Parathyroid adenoma (tissue), 2 donors: ENCODE results near the gene MOCOS.

Experiments used
- H2AFZ ChIP-seq: fragments of 300-600 bp; sonication (generic); one replicate; pipeline ENCODE4 v1.7.0; 2017; ENCODE audit warnings: antibody characterized with exemption, mild to moderate bottlenecking
- H3K27ac ChIP-seq: fragments of 300-600 bp; sonication (generic); one replicate; pipeline ENCODE4 v1.7.0; 2017
- H3K27me3 ChIP-seq: fragments of 300-600 bp; sonication (generic); one replicate; pipeline ENCODE4 v1.7.0; 2017; ENCODE audit warnings: low read length; ENCODE audit not compliant: control insufficient read depth, insufficient read depth
- H3K36me3 ChIP-seq: fragments of 300-600 bp; sonication (generic); one replicate; pipeline ENCODE4 v1.7.0; 2017; ENCODE audit warnings: low read length; ENCODE audit not compliant: control insufficient read depth, insufficient read depth
- H3K4me1 ChIP-seq: fragments of 300-600 bp; sonication (generic); one replicate; pipeline ENCODE4 v1.7.0; 2017; ENCODE audit warnings: control low read depth
- H3K4me2 ChIP-seq: fragments of 300-600 bp; sonication (generic); one replicate; pipeline ENCODE4 v1.7.0; 2017; ENCODE audit warnings: low read length
- H3K4me3 ChIP-seq: fragments of 300-600 bp; sonication (generic); one replicate; pipeline ENCODE4 v1.7.0; 2017; ENCODE audit warnings: low read depth, low read length
- H3K79me2 ChIP-seq: fragments of 300-600 bp; sonication (generic); one replicate; pipeline ENCODE4 v1.7.0; 2017; ENCODE audit warnings: control low read depth
- H3K9ac ChIP-seq: fragments of 300-600 bp; sonication (generic); one replicate; pipeline ENCODE4 v1.7.0; 2017; ENCODE audit warnings: mild to moderate bottlenecking
- H3K9me3 ChIP-seq: fragments of 300-600 bp; sonication (generic); one replicate; pipeline ENCODE4 v1.7.0; 2017; ENCODE audit warnings: low read length; ENCODE audit not compliant: control insufficient read depth
- TF ChIP-seq, protein P1 (sequence below): fragments of 300-600 bp; sonication (generic); IDR thresholded peaks from one replicate; pipeline ENCODE4 v1.7.0; 2017; ENCODE audit warnings: antibody characterized with exemption, mild to moderate bottlenecking
- donor health status: primary hyperparathyroidism.

MOCOS gene, protein sequence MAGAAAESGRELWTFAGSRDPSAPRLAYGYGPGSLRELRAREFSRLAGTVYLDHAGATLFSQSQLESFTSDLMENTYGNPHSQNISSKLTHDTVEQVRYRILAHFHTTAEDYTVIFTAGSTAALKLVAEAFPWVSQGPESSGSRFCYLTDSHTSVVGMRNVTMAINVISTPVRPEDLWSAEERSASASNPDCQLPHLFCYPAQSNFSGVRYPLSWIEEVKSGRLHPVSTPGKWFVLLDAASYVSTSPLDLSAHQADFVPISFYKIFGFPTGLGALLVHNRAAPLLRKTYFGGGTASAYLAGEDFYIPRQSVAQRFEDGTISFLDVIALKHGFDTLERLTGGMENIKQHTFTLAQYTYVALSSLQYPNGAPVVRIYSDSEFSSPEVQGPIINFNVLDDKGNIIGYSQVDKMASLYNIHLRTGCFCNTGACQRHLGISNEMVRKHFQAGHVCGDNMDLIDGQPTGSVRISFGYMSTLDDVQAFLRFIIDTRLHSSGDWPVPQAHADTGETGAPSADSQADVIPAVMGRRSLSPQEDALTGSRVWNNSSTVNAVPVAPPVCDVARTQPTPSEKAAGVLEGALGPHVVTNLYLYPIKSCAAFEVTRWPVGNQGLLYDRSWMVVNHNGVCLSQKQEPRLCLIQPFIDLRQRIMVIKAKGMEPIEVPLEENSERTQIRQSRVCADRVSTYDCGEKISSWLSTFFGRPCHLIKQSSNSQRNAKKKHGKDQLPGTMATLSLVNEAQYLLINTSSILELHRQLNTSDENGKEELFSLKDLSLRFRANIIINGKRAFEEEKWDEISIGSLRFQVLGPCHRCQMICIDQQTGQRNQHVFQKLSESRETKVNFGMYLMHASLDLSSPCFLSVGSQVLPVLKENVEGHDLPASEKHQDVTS

DNA sequence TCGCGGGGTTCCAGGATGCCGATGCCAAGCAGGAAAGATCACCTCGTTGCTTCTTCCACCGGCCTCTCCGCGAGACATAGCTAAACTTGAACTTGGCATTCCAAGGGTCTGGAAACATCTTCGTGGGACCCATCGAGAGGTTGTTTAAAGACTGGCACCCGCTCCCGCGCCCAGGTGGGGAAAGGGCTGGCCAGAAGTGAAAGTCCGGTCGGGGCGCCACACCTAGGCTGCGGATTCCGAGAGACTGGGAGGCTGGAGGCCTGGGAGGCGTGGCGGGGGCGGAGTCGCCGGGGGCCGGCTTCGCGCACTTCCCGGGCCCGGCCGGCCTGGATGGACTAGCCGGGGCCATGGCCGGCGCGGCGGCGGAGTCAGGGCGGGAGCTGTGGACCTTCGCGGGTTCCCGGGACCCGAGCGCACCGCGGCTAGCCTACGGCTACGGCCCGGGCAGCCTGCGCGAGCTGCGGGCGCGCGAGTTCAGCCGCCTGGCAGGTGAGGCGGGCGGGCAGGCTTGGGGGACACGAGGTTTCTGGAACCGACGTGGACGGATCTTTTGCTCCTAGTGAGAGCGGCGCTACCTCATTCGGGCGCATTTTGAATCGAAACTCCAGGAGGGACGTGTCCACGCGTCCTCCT, at the start of gene MOCOS:
TSS of gene MOCOS (plus strand) at position 305 of the 633 bp plus-strand sequence. CDS start at position 348, 43 bp downstream.
- peak within 1 kb of the TSS; percentile 80 for H3K4me2 ChIP-seq
- H3K79me2 ChIP-seq, result no peaks in the 10 kb centered on the region
- H3K9ac ChIP-seq, result no peak within 1 kb of the TSS
- H3K4me1 ChIP-seq, result peaks cover 5% of the 10 kb centered on the region
- no peaks in the 10 kb centered on the region for H3K36me3 ChIP-seq
- H3K9me3 ChIP-seq, result no peaks in the 10 kb centered on the region
- H3K4me3 ChIP-seq, result peak within 1 kb of the TSS; percentile 67
- no peaks in the 10 kb centered on the region for H3K27me3 ChIP-seq
- TF ChIP-seq, protein P1, sequence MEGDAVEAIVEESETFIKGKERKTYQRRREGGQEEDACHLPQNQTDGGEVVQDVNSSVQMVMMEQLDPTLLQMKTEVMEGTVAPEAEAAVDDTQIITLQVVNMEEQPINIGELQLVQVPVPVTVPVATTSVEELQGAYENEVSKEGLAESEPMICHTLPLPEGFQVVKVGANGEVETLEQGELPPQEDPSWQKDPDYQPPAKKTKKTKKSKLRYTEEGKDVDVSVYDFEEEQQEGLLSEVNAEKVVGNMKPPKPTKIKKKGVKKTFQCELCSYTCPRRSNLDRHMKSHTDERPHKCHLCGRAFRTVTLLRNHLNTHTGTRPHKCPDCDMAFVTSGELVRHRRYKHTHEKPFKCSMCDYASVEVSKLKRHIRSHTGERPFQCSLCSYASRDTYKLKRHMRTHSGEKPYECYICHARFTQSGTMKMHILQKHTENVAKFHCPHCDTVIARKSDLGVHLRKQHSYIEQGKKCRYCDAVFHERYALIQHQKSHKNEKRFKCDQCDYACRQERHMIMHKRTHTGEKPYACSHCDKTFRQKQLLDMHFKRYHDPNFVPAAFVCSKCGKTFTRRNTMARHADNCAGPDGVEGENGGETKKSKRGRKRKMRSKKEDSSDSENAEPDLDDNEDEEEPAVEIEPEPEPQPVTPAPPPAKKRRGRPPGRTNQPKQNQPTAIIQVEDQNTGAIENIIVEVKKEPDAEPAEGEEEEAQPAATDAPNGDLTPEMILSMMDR, result no peak
- peak within 1 kb of the TSS; percentile 82 for H2AFZ ChIP-seq
- H3K27ac ChIP-seq, result peak within 1 kb of the TSS; percentile 39

DNA sequence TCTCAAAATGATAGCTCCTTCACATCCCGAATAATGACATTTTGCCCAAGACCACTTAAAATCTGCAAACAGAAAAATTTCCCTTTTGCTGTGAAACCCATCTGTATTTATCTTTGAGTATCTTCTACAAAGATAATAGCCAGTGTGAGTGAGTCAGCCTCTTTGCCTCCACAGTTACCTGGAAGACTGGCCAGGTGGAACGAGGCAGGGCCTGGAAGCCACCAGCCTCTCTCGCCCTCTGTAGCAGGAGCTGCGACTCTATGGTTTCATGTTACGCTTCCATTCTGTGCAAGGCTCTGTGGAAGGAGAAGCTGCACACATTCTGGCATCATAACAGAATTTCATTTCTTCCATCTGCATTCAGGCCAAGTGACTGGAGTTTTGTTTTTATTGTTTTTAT, 48.1 kb upstream of the MOCOS start:
- Histone ChIP-seq H3K4me1 (peaks cover 7% of the 10 kb centered on the region), H3K36me3 (no peaks in the 10 kb centered on the region), H3K9ac (no peak overlapping the region), H3K79me2 (no peaks in the 10 kb centered on the region), H3K4me3 (no peak overlapping the region), H3K27me3 (no peaks in the 10 kb centered on the region), H3K4me2 (no peak overlapping the region), H3K27ac (no peak overlapping the region), H3K9me3 (no peaks in the 10 kb centered on the region), H2AFZ (no peak overlapping the region)
- TF ChIP-seq, protein P1, result no peak

DNA sequence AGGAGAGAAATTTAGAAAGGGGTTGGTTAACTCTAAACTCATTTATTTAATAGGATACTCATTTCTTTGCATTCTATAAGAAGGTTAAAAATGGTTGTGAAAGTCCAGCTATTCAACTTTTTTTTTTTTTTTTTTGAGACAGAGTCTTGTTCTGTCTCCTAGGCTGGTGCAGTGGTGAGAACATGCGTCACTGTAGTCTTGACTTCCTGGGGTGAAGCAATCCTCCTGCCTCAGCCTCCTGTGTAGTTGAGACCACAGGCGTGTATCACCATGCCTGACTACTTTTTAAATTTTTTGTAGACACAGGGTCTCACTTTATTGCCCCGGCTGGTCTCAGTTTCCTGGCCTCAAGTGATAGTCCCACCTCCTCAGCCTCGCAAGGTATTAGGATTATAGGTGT, 45.7 kb upstream of the MOCOS start:
- Histone ChIP-seq H3K9ac (no peak overlapping the region), H3K4me3 (no peak overlapping the region), H2AFZ (no peak overlapping the region), H3K27ac (no peak overlapping the region), H3K36me3 (no peaks in the 10 kb centered on the region), H3K79me2 (no peaks in the 10 kb centered on the region), H3K4me1 (peaks cover 7% of the 10 kb centered on the region), H3K4me2 (no peak overlapping the region), H3K9me3 (no peaks in the 10 kb centered on the region), H3K27me3 (no peaks in the 10 kb centered on the region)
- TF ChIP-seq, protein P1, result no peak

DNA sequence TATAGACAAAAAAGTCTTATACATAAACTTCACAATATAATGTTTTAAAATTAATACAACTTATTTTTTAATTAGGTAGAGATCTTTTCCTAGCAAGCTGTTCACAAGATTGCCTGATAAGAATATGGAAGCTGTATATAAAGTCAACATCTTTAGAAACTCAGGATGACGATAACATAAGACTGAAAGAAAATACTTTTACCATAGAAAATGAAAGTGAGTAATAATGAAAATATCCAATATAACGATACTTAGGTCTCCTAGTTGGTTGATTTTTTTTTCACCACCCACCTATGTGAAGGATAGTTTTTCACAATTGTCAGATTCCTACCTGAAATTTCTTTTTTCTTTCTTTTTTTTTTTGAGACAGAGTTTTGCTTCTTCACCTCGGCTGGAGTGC, 44.5 kb upstream of the MOCOS start:
- Histone ChIP-seq H3K4me1 (peaks cover 7% of the 10 kb centered on the region), H3K4me3 (no peak overlapping the region), H3K27ac (no peak overlapping the region), H3K9me3 (no peaks in the 10 kb centered on the region), H3K79me2 (no peaks in the 10 kb centered on the region), H2AFZ (no peak overlapping the region), H3K9ac (no peak overlapping the region), H3K27me3 (no peaks in the 10 kb centered on the region), H3K4me2 (no peak overlapping the region), H3K36me3 (no peaks in the 10 kb centered on the region)
- TF ChIP-seq, protein P1, result no peak
